HG02678 (cell line): ENCODE measurements around the gene LAG3.

Source experiments
- ATAC-seq: cut with Tn5 transposase; IDR thresholded peaks from one replicate; pipeline ENCODE4 v1.9.1; 2021; ENCODE audit warnings: mild to moderate bottlenecking, moderate library complexity; ENCODE audit not compliant: unreplicated experiment

LAG3 gene

GRCh38 chr12:6787309-6787708 is 15.0 kb downstream of the LAG3 start:
- ATAC-seq, result no peak

- no peak for ATAC-seq
Observed at GRCh38 chr12:6788972-6789924, 16.9 kb downstream of the LAG3 start, which contains the start of gene CD4. Gene CD4 (plus strand): TSS chr12:6789528. CDS start chr12:6800139, 10,611 bp downstream.

GRCh38 chr12:6790496-6791150 is 18.3 kb downstream of the LAG3 start:
- ATAC-seq, result no peak

DNA sequence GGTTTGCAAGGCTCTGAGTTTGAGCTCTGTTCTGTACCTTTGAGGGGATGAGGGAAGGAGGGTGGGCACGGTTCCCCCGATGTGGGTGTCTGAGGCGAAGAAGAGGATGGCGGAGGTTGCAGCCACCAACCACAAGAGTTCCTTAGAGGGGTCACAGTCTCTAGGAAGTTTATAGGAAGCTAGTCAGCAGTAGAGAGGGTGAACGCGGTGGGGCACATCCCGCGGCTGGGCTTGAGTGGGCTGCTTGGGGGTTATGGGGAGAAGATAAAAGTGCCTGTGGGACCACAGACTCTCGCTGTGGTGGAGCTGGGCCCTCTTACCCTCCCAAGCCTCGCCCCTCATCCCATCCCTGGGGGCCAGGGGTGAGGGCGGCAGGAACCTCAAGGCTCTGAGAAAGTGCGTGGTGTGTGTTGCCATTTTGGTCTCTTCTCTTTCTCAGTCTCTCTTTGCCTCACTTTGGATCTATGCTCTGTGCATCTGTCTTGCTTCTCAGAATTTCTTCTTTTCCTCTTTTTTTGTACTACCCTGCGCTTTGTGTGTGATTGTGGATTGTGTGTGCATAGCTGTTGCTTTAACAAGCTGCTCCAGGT is 19.7 kb downstream of the LAG3 start:
- ATAC-seq, result no peak

DNA sequence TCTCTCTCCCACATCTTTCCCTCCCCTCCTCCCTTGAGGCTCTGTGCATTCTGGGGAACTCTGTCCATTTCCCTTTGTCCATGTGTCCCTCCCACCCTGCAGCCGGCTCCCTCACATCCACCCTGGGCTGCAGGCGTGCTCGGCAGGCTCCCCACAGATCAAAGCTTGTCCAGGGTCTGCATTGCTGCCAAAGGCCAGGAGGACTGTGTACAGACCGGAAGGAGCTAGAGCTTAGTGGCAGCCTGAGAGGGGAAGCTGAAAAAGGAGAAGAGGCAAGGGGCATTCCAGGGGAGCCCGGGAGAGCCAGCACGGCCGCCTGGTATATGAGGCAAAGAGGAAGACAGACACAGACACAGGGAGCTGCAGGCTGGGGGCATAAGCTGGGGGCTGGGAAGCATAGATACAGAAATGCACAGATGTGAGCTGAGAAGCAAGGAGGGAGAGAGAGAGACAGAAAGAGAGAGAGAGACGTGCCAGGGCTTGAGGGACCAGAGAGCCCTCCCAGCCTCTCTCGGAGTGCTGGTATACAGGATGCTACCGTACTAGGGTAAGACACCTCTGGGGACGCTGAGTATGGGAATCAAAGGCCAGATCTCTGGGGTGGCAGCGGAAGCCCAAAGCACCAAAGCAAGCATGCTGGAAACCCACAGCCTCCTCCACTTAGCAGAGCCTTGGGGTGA is 20.3 kb downstream of the LAG3 start:
- ATAC-seq, result no peak

DNA sequence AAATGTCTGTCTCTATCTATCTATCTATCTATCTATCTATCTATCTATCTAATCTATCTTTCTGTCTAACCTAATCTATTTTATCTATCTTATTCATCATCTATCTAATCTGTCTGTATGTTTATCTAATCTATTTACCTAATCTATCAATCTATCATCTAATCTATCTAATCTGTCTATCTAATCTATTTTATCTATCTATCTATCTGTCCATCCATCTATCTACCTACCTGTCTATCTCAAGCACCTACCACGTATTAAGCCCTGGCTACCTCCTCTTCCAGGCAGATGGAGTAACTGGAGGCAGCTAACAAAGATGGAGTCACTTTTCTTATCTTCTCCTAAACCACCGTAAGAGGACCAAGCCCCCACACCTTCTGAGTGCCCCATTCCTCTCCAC is 22.8 kb downstream of the LAG3 start:
- no peak for ATAC-seq

GRCh38 chr12:6796576-6796975 is 24.3 kb downstream of the LAG3 start:
- no peak for ATAC-seq

- ATAC-seq, result no peak
Observed at GRCh38 chr12:6799147-6799546, 26.8 kb downstream of the LAG3 start.

GRCh38 chr12:6807170-6807569 is 34.9 kb downstream of the LAG3 start:
- ATAC-seq, result no peak

DNA sequence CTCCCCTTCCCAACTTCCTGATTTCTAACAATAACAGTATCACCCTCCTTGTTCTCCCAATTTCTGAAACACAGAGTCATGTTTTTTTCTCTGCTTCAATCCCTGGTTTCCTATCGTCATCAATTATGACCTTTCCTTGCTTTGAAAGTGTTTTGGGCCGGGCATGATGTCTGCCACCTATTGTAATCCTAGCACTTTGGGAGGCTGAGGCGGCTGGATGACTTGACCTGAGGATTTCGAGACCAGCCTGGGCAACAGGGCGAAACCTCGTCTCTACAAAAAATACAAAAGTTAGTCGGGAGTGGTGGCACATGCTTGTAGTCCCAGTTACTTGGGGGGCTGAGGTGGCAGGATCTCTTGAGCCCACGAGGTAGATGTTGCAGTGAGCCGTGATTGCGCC is 36.7 kb downstream of the LAG3 start:
- no peak for ATAC-seq

DNA sequence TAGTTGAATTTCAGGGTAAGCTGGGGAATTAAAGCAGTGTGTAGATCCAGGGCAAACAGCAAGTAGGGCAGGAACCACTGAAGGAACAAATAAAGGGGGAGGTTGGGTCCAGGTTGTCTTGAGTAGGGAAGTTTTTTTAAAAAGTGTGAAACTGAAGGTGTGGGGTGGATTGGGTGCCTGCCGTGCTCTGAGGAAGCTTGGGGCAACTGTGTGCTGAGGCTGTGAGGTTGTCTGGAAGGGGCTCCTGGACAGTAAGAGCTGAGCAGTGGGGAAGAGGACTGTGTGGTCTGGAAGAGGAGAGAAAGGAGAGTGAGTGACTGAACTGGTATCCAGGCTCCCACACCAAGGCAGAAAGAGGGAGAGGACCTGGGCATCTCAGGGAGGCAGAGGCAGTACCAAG is 38.4 kb downstream of the LAG3 start:
- ATAC-seq, result no peak

DNA sequence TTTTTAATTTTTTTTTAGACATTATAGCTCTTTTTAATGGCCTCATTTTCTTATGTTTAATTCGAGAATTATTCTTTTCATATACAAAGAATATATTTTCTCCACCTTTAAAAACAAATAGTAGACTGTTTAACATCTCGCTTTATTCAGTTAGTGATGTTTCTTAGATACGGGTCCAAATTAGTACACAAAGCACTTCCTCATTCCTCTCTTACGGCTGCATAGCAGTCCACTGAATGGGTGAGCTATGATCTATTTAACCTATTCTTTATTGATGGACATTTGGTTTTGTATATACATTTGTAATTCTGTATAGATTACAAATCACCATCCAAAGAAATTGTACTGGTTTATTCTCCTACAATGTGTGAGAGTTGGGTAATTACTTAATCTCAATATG is 41.0 kb downstream of the LAG3 start:
- ATAC-seq, result no peak

GRCh38 chr12:6816598-6816997 is 44.3 kb downstream of the LAG3 start:
- ATAC-seq, result no peak

DNA sequence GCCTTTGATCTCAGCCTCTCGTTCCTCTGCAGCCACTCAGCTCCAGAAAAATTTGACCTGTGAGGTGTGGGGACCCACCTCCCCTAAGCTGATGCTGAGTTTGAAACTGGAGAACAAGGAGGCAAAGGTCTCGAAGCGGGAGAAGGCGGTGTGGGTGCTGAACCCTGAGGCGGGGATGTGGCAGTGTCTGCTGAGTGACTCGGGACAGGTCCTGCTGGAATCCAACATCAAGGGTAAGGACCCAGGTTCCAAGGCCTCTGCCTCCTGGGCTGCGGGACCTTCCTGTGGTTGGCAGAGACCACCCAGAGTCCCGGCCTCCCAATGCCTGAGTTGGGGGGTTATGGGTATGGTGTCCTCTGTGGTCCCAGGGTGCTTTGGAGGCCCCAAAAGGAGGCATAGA is 44.8 kb downstream of the LAG3 start:
- ATAC-seq, result no peak

GRCh38 chr12:6817662-6818157 is 45.4 kb downstream of the LAG3 start:
- ATAC-seq, result no peak

- ATAC-seq, result no peak
Observed at GRCh38 chr12:6818222-6818621, 45.9 kb downstream of the LAG3 start.

DNA sequence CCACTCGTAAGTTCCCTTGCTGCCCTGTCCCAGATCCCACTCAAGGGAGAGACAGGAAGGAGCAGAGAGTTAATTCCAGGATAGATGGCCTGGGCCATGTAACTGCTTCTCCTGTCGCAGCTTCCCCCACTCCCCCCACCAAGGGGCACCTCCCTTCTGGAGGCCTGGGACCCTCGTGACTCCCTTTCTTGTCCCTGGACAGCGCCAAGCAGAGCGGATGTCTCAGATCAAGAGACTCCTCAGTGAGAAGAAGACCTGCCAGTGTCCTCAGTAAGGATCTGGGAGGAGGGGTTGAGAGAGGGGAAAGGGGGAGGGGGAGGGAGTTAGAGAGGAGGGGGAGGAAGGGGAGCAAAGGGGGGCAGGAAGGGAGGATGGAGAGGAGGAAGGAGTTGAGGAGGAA is 46.3 kb downstream of the LAG3 start:
- ATAC-seq, result no peak

DNA sequence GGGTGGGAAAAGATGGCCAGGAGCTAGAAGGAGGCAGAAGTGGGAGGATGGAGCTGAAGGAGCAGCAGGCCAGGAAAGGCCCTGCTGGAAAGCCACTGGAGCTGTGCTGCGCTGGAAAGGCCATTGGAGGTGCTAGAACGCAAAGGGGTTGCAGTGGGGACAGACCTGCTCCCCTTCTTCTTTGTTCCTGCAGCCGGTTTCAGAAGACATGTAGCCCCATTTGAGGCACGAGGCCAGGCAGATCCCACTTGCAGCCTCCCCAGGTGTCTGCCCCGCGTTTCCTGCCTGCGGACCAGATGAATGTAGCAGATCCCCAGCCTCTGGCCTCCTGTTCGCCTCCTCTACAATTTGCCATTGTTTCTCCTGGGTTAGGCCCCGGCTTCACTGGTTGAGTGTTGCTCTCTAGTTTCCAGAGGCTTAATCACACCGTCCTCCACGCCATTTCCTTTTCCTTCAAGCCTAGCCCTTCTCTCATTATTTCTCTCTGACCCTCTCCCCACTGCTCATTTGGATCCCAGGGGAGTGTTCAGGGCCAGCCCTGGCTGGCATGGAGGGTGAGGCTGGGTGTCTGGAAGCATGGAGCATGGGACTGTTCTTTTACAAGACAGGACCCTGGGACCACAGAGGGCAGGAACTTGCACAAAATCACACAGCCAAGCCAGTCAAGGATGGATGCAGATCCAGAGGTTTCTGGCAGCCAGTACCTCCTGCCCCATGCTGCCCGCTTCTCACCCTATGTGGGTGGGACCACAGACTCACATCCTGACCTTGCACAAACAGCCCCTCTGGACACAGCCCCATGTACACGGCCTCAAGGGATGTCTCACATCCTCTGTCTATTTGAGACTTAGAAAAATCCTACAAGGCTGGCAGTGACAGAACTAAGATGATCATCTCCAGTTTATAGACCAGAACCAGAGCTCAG is 47.0 kb downstream of the LAG3 start:
- ATAC-seq, result no peak

GRCh38 chr12:6820166-6820565 is 47.8 kb downstream of the LAG3 start:
- ATAC-seq, result no peak
